ENCODE data around the gene PLA2G6.
"Not testable (repeated sequence)": the region's sequence is repeated elsewhere in the genome, so short reads cannot be mapped to it uniquely, and the experiment has no call there.

Gene PLA2G6

GRCh38 chr22:38081941-38082828, 99.4 kb downstream of the PLA2G6 start:
- DNase-seq = no peak

GRCh38 chr22:38081636-38081940, 100.0 kb downstream of the PLA2G6 start:
- no peak for DNase-seq

GRCh38 chr22:38080850-38081635, 100.6 kb downstream of the PLA2G6 start:
- DNase-seq = no peak

GRCh38 chr22:38080474-38080849, 101.2 kb downstream of the PLA2G6 start:
- no peak for DNase-seq

GRCh38 chr22:38079804-38080203, 101.8 kb downstream of the PLA2G6 start:
- no peak for DNase-seq

- not testable (repeated sequence) for DNase-seq
Observed at GRCh38 chr22:38079208-38079607, 102.4 kb downstream of the PLA2G6 start.

GRCh38 chr22:38078046-38078840, 103.4 kb downstream of the PLA2G6 start:
- no peak for DNase-seq

GRCh38 chr22:38077595-38077994, 104.0 kb downstream of the PLA2G6 start:
- DNase-seq = no peak

- no peak for DNase-seq
Observed at GRCh38 chr22:38077096-38077495, 104.5 kb downstream of the PLA2G6 start.

- no peak for DNase-seq
Observed at GRCh38 chr22:38075961-38076360, 105.7 kb downstream of the PLA2G6 start.

GRCh38 chr22:38075105-38075825, 106.4 kb downstream of the PLA2G6 start:
- no peak for DNase-seq

- no peak for DNase-seq
Observed at GRCh38 chr22:38074181-38075104, 107.2 kb downstream of the PLA2G6 start.

GRCh38 chr22:38073150-38074130, 108.2 kb downstream of the PLA2G6 start:
- no peak for DNase-seq

- no peak for DNase-seq
Observed at GRCh38 chr22:38072322-38073149, 109.1 kb downstream of the PLA2G6 start.

- no peak for DNase-seq
Observed at GRCh38 chr22:38071421-38072321, 110.0 kb downstream of the PLA2G6 start.

GRCh38 chr22:38070250-38070921, 111.2 kb downstream of the PLA2G6 start:
- no peak for DNase-seq

GRCh38 chr22:38069372-38070249, 112.0 kb downstream of the PLA2G6 start:
- no peak for DNase-seq
